Measurements from ENCODE around the gene GAS2L1.
"Not testable (repeated sequence)": the region's sequence is repeated elsewhere in the genome, so short reads cannot be mapped to it uniquely, and the experiment has no call there.

GAS2L1 gene

DNA sequence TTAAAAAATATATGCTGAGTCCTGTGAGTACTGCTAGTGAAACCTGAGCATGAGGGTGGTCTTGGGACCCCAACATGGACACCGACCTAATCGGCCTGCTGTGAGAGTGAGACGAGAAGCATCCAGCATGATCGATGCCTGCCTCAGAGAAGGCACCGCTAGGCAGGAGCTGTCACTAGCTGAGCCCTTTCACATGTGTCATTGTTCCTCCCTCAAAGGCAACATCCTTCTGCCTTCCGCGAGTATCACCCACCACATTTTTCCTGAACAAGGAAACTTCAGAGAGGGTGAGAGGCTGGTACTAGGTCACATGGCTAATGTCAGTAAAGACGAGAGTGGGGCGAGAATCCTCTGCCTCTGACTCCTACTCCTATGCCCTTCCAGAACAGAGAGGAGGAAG is 46.3 kb downstream of the GAS2L1 start:
- H3K4me3 ChIP-seq (ENCODE audit: low read depth, low read length): no peak overlapping the region
- no peak for TF ChIP-seq POLR2A (IDR thresholded peaks at IDR 0.05; ENCODE audit: extremely low read depth, insufficient read length)
- TF ChIP-seq MYC (IDR thresholded peaks at IDR 0.05; ENCODE audit: low read depth, low read length): no peak
- TF ChIP-seq, protein P1, sequence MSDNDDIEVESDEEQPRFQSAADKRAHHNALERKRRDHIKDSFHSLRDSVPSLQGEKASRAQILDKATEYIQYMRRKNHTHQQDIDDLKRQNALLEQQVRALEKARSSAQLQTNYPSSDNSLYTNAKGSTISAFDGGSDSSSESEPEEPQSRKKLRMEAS (IDR thresholded peaks at IDR 0.05; ENCODE audit: low read depth, low read length): no peak
- no peak for TF ChIP-seq CTCF (IDR thresholded peaks at IDR 0.05; ENCODE audit: low read depth, low read length)
- no peak for DNase-seq (ENCODE audit: low read depth)

DNA sequence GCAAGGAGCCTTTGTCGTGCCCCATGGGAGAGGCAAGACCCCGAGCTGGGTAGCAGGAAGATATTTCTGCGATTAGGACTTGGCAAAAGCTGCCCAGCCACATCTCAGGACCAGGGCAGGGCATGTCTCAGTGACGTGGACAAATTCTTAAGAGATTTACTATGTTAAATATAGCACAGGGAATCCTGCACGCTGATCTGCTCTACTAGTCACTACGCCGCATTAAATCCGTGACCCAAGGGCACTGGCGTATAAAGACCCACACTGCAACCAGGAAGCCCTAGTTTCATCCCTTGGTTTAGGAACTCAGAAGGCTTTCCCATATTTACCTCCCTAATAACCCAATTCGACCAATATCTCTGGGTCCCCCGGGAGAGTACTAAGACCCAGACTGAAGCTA is 46.8 kb downstream of the GAS2L1 start:
- no peak for DNase-seq (ENCODE audit: low read depth)
- no peak overlapping the region for H3K4me3 ChIP-seq (ENCODE audit: low read depth, low read length)
- no peak for TF ChIP-seq MYC (IDR thresholded peaks at IDR 0.05; ENCODE audit: low read depth, low read length)
- TF ChIP-seq, protein P1 (IDR thresholded peaks at IDR 0.05; ENCODE audit: low read depth, low read length): no peak
- no peak for TF ChIP-seq POLR2A (IDR thresholded peaks at IDR 0.05; ENCODE audit: extremely low read depth, insufficient read length)
- TF ChIP-seq CTCF (IDR thresholded peaks at IDR 0.05; ENCODE audit: low read depth, low read length): no peak

DNA sequence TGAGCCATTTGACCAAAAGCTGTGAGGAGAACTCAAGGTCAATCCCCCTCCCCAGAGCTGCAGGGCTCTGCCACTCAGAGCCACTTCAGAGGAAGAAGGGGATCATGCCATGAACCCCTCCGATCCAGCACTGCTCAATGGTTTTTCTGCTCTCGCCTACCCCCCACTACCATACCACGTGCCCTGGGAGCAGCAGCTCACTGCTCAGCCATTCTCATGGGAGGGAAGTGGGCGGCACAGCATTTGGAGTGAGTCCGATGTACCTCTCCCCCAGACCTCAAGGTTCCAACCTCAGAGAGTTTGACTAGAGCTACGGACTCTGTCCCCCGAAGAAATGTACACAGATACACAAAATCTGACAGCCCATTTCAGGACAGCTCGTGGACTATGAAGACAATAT is 47.4 kb downstream of the GAS2L1 start:
- DNase-seq (ENCODE audit: low read depth): no peak
- no peak for TF ChIP-seq CTCF (IDR thresholded peaks at IDR 0.05; ENCODE audit: low read depth, low read length)
- TF ChIP-seq, protein P1 (IDR thresholded peaks at IDR 0.05; ENCODE audit: low read depth, low read length): no peak
- no peak for TF ChIP-seq POLR2A (IDR thresholded peaks at IDR 0.05; ENCODE audit: extremely low read depth, insufficient read length)
- no peak for TF ChIP-seq MYC (IDR thresholded peaks at IDR 0.05; ENCODE audit: low read depth, low read length)
- H3K4me3 ChIP-seq (ENCODE audit: low read depth, low read length): no peak overlapping the region

DNA sequence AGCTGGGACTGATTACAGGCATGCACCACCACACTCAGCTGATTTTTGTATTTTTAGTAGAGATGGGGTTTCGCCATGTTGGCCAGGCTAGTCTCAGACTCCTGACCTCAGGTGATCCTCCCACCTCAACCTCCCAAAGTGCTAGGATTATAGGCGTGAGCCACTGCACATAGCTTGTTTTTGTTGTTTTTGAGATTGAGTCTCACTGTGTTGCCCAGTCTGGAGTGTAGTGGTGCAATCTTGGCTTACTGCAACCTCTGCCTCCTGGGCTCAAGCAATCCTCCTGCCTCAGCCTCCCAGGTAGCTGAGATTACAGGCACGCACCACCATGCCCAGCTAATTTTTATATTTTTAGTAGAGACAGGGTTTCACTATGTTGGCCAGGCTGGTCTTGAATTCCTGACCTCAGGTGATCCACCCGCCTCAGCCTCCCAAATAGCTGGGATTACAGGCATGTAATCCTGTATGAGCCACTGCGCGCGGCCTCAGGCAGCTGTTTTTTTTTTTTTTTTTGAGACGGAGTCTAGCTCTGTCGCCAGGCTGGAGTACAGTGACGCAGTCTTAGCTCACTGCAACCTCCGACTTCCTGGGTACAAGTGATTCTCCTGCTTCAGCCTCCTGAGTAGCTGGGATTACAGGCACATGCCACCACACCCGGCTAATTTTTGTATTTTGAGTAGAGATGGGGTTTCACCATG is 50.9 kb downstream of the GAS2L1 start:
- not testable (repeated sequence) for DNase-seq (ENCODE audit: low read depth); H3K4me3 ChIP-seq (ENCODE audit: low read depth, low read length)

- peak; percentile 60 for DNase-seq (ENCODE audit: low read depth)
- no peak overlapping the region for H3K4me3 ChIP-seq (ENCODE audit: low read depth, low read length)
- TF ChIP-seq CTCF (IDR thresholded peaks at IDR 0.05; ENCODE audit: low read depth, low read length) (peak; percentile 65), POLR2A (IDR thresholded peaks at IDR 0.05; ENCODE audit: extremely low read depth, insufficient read length) (no peak), MYC (IDR thresholded peaks at IDR 0.05; ENCODE audit: low read depth, low read length) (no peak)
- TF ChIP-seq, protein P1 (IDR thresholded peaks at IDR 0.05; ENCODE audit: low read depth, low read length): no peak
Measured at GRCh38 chr22:29359469-29359868, 53.0 kb downstream of the GAS2L1 start.

Measured in NB4 (cell line).